GM23338 (cell line): ENCODE results near the gene NLK. TPM values are rescaled to one million over a fixed set of nuclear protein-coding genes. Genes with fewer than 3 reads are reported as not detected.
A peak's percentile ranks its signal among the peaks of the same experiment; 100 is the strongest.

Experiments used
- ATAC-seq: fragments of 200-7000 bp; cut with Tn5 transposase; 3 replicates; pipeline ENCODE4 v1.9.1; 2020
- DNase-seq: peaks from one replicate; pipeline ENCODE4 v3.0.0-alpha.2; 2015; ENCODE audit warnings: low spot score
- H2AFZ ChIP-seq: fragments of 200-600 bp; sonication (generic); 2 replicates; pipeline ENCODE4 v1.8.0; 2016; ENCODE audit warnings: antibody characterized with exemption, mild to moderate bottlenecking, moderate library complexity
- H3F3A ChIP-seq: fragments of 200-600 bp; sonication (generic); replicated peaks from 2 replicates; pipeline ENCODE4 v1.8.0; 2017; ENCODE audit warnings: antibody characterized with exemption, mixed run types, low read depth
- H3K27ac ChIP-seq: fragments of 200-600 bp; sonication (generic); 2 replicates; pipeline ENCODE4 v1.6.1; 2016; ENCODE audit warnings: low read depth
- H3K27me3 ChIP-seq: fragments of 200-600 bp; sonication (generic); 2 replicates; pipeline ENCODE4 v1.8.0; 2016; ENCODE audit warnings: mild to moderate bottlenecking, mixed run types, moderate library complexity; ENCODE audit not compliant: insufficient read depth
- H3K36me3 ChIP-seq: fragments of 200-600 bp; sonication (generic); 2 replicates; pipeline ENCODE4 v1.8.0; 2016; ENCODE audit warnings: mild to moderate bottlenecking; ENCODE audit not compliant: insufficient read depth
- H3K4me1 ChIP-seq: fragments of 200-600 bp; sonication (generic); 2 replicates; pipeline ENCODE4 v1.8.0; 2016; ENCODE audit warnings: mild to moderate bottlenecking, moderate library complexity; ENCODE audit not compliant: insufficient read depth
- H3K4me2 ChIP-seq: fragments of 200-600 bp; sonication (generic); 2 replicates; pipeline ENCODE4 v1.7.1; 2017; ENCODE audit warnings: mixed run types
- H3K4me3 ChIP-seq: fragments of 200-600 bp; sonication (generic); 2 replicates; pipeline ENCODE4 v1.6.1; 2016; ENCODE audit warnings: mixed run types
- H3K79me2 ChIP-seq: fragments of 200-600 bp; sonication (generic); replicated peaks from 2 replicates; pipeline ENCODE4 v1.8.0; 2017; ENCODE audit warnings: mild to moderate bottlenecking; ENCODE audit not compliant: insufficient read depth
- H3K9me2 ChIP-seq: fragments of 200-600 bp; sonication (generic); 2 replicates; pipeline ENCODE4 v1.8.0; 2017; ENCODE audit not compliant: insufficient read depth
- H4K20me1 ChIP-seq: fragments of 200-600 bp; sonication (generic); replicated peaks from 2 replicates; pipeline ENCODE4 v1.8.0; 2017; ENCODE audit warnings: mild to moderate bottlenecking; ENCODE audit not compliant: insufficient read depth
- H3K27ac Mint-ChIP-seq: 2 replicates; pipeline ENCODE4 v1.8.0; 2020; ENCODE audit warnings: inconsistent platforms, mild to moderate bottlenecking, moderate library complexity, mixed read lengths
- H3K27me3 Mint-ChIP-seq: 3 replicates; pipeline ENCODE4 v1.8.0; 2022; ENCODE audit warnings: low read depth, mild to moderate bottlenecking, moderate library complexity, mixed read lengths, inconsistent platforms; ENCODE audit not compliant: insufficient read depth, poor library complexity
- H3K36me3 Mint-ChIP-seq: 3 replicates; pipeline ENCODE4 v1.8.0; 2021; ENCODE audit warnings: low read depth, mild to moderate bottlenecking, inconsistent platforms, moderate library complexity, mixed read lengths
- H3K4me1 Mint-ChIP-seq: 3 replicates; pipeline ENCODE4 v1.8.0; 2020; ENCODE audit warnings: mild to moderate bottlenecking, inconsistent platforms, mixed read lengths
- H3K4me3 Mint-ChIP-seq: 3 replicates; pipeline ENCODE4 v1.8.0; 2021; ENCODE audit warnings: moderate library complexity, mild to moderate bottlenecking, inconsistent platforms, mixed read lengths
- H3K9me3 Mint-ChIP-seq: 3 replicates; pipeline ENCODE4 v1.8.0; 2020; ENCODE audit warnings: moderate library complexity, mild to moderate bottlenecking, inconsistent platforms, mixed read lengths
- CREB1 ChIP-seq: fragments of 250-450 bp; sonication (Bioruptor Pico); IDR thresholded peaks from 2 replicates; pipeline ENCODE4 v1.5.0; 2020; ENCODE audit warnings: low read depth, mild to moderate bottlenecking, moderate library complexity
- CTCF ChIP-seq, 2 experiments: fragments of 200-600 bp in 1 of 2; sonication (generic) in 1 of 2; conservative IDR thresholded peaks; 2 replicates each; pipeline versions ENCODE4 v1.5.1 to v1.6.1; 2016 to 2017; ENCODE audit warnings: antibody characterized with exemption in 2 of 2, low read depth in 2 of 2, mild to moderate bottlenecking in 2 of 2, moderate library complexity in 1 of 2
- ETS1 ChIP-seq: IDR thresholded peaks from 2 replicates; pipeline ENCODE4 v1.6.1; 2016; ENCODE audit warnings: antibody characterized with exemption
- EZH2 ChIP-seq: fragments of 200-600 bp; sonication (generic); IDR thresholded peaks from one replicate; pipeline ENCODE4 v1.8.0; 2017; ENCODE audit warnings: antibody characterized with exemption, mild to moderate bottlenecking, low read depth; ENCODE audit not compliant: unreplicated experiment
- EZH2phosphoT487 ChIP-seq: fragments of 200-600 bp; sonication (generic); IDR thresholded peaks from one replicate; pipeline ENCODE4 v1.8.1; 2018; ENCODE audit warnings: antibody characterized with exemption; ENCODE audit not compliant: unreplicated experiment
- JUNB ChIP-seq: IDR thresholded peaks from one replicate; pipeline ENCODE4 v1.6.1; 2016; ENCODE audit warnings: antibody characterized with exemption; ENCODE audit not compliant: unreplicated experiment
- NANOG ChIP-seq: IDR thresholded peaks from 2 replicates; pipeline ENCODE4 v1.6.1; 2016; ENCODE audit warnings: antibody characterized with exemption, borderline replicate concordance
- POLR2AphosphoS5 ChIP-seq: IDR thresholded peaks from 2 replicates; pipeline ENCODE4 v1.6.1; 2016; ENCODE audit warnings: antibody characterized with exemption, low read depth
- REST ChIP-seq: IDR thresholded peaks from one replicate; pipeline ENCODE4 v1.6.1; 2018; ENCODE audit warnings: antibody characterized with exemption; ENCODE audit not compliant: unreplicated experiment
- STAT1 ChIP-seq: IDR thresholded peaks from one replicate; pipeline ENCODE4 v1.6.1; 2016; ENCODE audit warnings: antibody characterized with exemption; ENCODE audit not compliant: unreplicated experiment
- ZNF114 ChIP-seq: fragments of 250-450 bp; sonication (Bioruptor Pico); IDR thresholded peaks from 2 replicates; pipeline ENCODE4 v1.5.0; 2020; ENCODE audit warnings: mild to moderate bottlenecking, moderate library complexity
- ZNF331 ChIP-seq: fragments of 250-450 bp; sonication (Bioruptor Pico); IDR thresholded peaks from 2 replicates; pipeline ENCODE4 v1.5.0; 2020; ENCODE audit warnings: low read depth, mild to moderate bottlenecking, moderate library complexity
- ZNF462 ChIP-seq: fragments of 250-450 bp; sonication (Bioruptor Pico); IDR thresholded peaks from 2 replicates; pipeline ENCODE4 v1.5.0; 2020; ENCODE audit warnings: mild to moderate bottlenecking, moderate library complexity
- polyA plus RNA-seq: library from polyadenylated mRNA; unstranded; fragments of >200 nt; fragmentation: Nextera tagmentation; extraction: Ambion mirVana; gene quantifications from 2 replicates; pipeline ENCODE4 v1.2.1, GENCODE V29; 2016
- total RNA-seq: library from RNA; depleted of rRNA; stranded (reverse); fragments of >200 nt; shearing (Covaris generic); gene quantifications from 2 replicates; pipeline ENCODE4 v1.2.3, GENCODE V29; 2014

The NLK gene
- total and polyA plus RNA-seq, 2 experiments from 2014 or later: 34.7 to 78.5 TPM

- TF ChIP-seq CTCF (conservative IDR thresholded peaks at IDR 0.05; ENCODE audit: low read depth in 2 of 2): no peak
- no peak for TF ChIP-seq ZNF114 (CRISPR knock-in tag)
- no peak for TF ChIP-seq NANOG
- TF ChIP-seq ZNF462 (CRISPR knock-in tag): no peak
- TF ChIP-seq EZH2phosphoT487: no peak
- no peak for TF ChIP-seq EZH2
- no peak for TF ChIP-seq ETS1
- TF ChIP-seq CREB1 (CRISPR knock-in tag): no peak
- no peak for TF ChIP-seq POLR2AphosphoS5
- no peak for TF ChIP-seq STAT1
- TF ChIP-seq JUNB: no peak
- no peak for TF ChIP-seq ZNF331 (CRISPR knock-in tag)
- no peak for TF ChIP-seq REST
- H3K27ac ChIP-seq: peak overlapping the region; percentile 95
- peaks cover 3% of the 10 kb centered on the region for H3K27me3 Mint-ChIP-seq
- H3K36me3 Mint-ChIP-seq: peaks cover 43% of the 10 kb centered on the region
- DNase-seq (peak; percentile 52), ATAC-seq (peak; percentile 84)
- H3K4me1 ChIP-seq: peaks cover 49% of the 10 kb centered on the region
- no peaks in the 10 kb centered on the region for H3K27me3 ChIP-seq
- H3K9me3 Mint-ChIP-seq: no peaks in the 10 kb centered on the region
- peak overlapping the region; percentile 99 for H3K27ac Mint-ChIP-seq
- no peaks in the 10 kb centered on the region for H3K36me3 ChIP-seq
- peak overlapping the region; percentile 27 for H3K4me2 ChIP-seq
- no peaks in the 10 kb centered on the region for H3K9me2 ChIP-seq
- H3K4me3 ChIP-seq: no peak overlapping the region
- no peak overlapping the region for H2AFZ ChIP-seq
- H3F3A ChIP-seq: no peaks in the 10 kb centered on the region
- no peaks in the 10 kb centered on the region for H4K20me1 ChIP-seq
- H3K4me3 Mint-ChIP-seq: peak overlapping the region; percentile 7; the same call in 1 of the 3 replicates
- no peaks in the 10 kb centered on the region for H3K79me2 ChIP-seq
- peaks cover 55% of the 10 kb centered on the region for H3K4me1 Mint-ChIP-seq
These were observed 130.6 kb downstream of the NLK start for GRCh38 chr17:28173031-28173561.
